ENCODE data around the gene TICRR. TPM values are rescaled to one million over a fixed set of nuclear protein-coding genes. Genes with fewer than 3 reads are reported as not detected.
A peak's percentile ranks its signal among the peaks of the same experiment; 100 is the strongest.
"Not testable (repeated sequence)": the region's sequence is repeated elsewhere in the genome, so short reads cannot be mapped to it uniquely, and the experiment has no call there.

TICRR gene
- total RNA-seq, 1 experiment from 2014 or later: 20.5 TPM

- intact Hi-C loops (cut with micrococcal nuclease; ENCODE audit: unreplicated experiment) (no loop called here), in situ Hi-C loops (cut with HindIII; ENCODE audit: low pct_unique_long_range_greater_than_20kb, low sequenced_read_pairs) (no loop called here)
- BruUV-seq (replicated peaks): no TSS peak
- Histone ChIP-seq H3K4me3 (ENCODE audit: low read depth in 2 of 2, low read length in 2 of 2) (no peak overlapping the region), H3K27me3 (ENCODE audit: control insufficient read depth, insufficient read depth, low read length) (no peaks in the 10 kb centered on the region), H3K4me1 (ENCODE audit: control insufficient read depth, insufficient read depth, low read length) (no peaks in the 10 kb centered on the region), H3K27ac (ENCODE audit: low read length) (no peak overlapping the region), H3K9me3 (ENCODE audit: control insufficient read depth, insufficient read depth, low read depth, low read length) (no peaks in the 10 kb centered on the region), H3K36me3 (ENCODE audit: control insufficient read depth, insufficient read depth, low read length) (no peaks in the 10 kb centered on the region)
- CTCF ChIA-PET: no interaction called here
- POLR2A ChIA-PET: no interaction called here
- ATAC-seq (0 out of 2 replicates have a peak, but pooled peaks have one; percentile 26), DNase-seq (ENCODE audit: low read depth, low spot score) (no peak)
- TF ChIP-seq CTCF (IDR thresholded peaks at IDR 0.05) (no peak), REST (IDR thresholded peaks at IDR 0.05; ENCODE audit: insufficient read depth in 1 of 2, low read depth in 2 of 2, low read length in 1 of 2) (no peak), TCF7L2 (IDR thresholded peaks at IDR 0.05; ENCODE audit: low read depth, low read length) (no peak), SIN3A (IDR thresholded peaks at IDR 0.05; ENCODE audit: borderline replicate concordance, insufficient read depth, low read depth, low read length) (no peak), POLR2AphosphoS5 (IDR thresholded peaks at IDR 0.05; ENCODE audit: low read depth, low read length) (no peak)
Observed at GRCh38 chr15:89543389-89543788, 31.9 kb upstream of the TICRR start.

GRCh38 chr15:89549138-89549537 is 26.1 kb upstream of the TICRR start:
- H3K27ac ChIP-seq (ENCODE audit: low read length); BruUV-seq (replicated peaks); intact Hi-C loops (cut with micrococcal nuclease; ENCODE audit: unreplicated experiment); in situ Hi-C loops (cut with HindIII; ENCODE audit: low pct_unique_long_range_greater_than_20kb, low sequenced_read_pairs); H3K9me3 ChIP-seq (ENCODE audit: control insufficient read depth, insufficient read depth, low read depth, low read length); H3K4me1 ChIP-seq (ENCODE audit: control insufficient read depth, insufficient read depth, low read length); POLR2A ChIA-PET; CTCF ChIA-PET; H3K27me3 ChIP-seq (ENCODE audit: control insufficient read depth, insufficient read depth, low read length); ATAC-seq; DNase-seq (ENCODE audit: low read depth, low spot score); H3K36me3 ChIP-seq (ENCODE audit: control insufficient read depth, insufficient read depth, low read length); H3K4me3 ChIP-seq (ENCODE audit: low read depth in 2 of 2, low read length in 2 of 2): not testable (repeated sequence)

- ATAC-seq (no peak), DNase-seq (ENCODE audit: low read depth, low spot score) (no peak)
- intact Hi-C loops (cut with micrococcal nuclease; ENCODE audit: unreplicated experiment): no loop called here
- in situ Hi-C loops (cut with HindIII; ENCODE audit: low pct_unique_long_range_greater_than_20kb, low sequenced_read_pairs): no loop called here
- H3K27ac ChIP-seq (ENCODE audit: low read length): no peak overlapping the region
- no peak overlapping the region for H3K4me3 ChIP-seq (ENCODE audit: low read depth in 2 of 2, low read length in 2 of 2)
- no peaks in the 10 kb centered on the region for H3K4me1 ChIP-seq (ENCODE audit: control insufficient read depth, insufficient read depth, low read length)
- POLR2A ChIA-PET: no interaction called here
- H3K9me3 ChIP-seq (ENCODE audit: control insufficient read depth, insufficient read depth, low read depth, low read length): no peaks in the 10 kb centered on the region
- H3K36me3 ChIP-seq (ENCODE audit: control insufficient read depth, insufficient read depth, low read length): no peaks in the 10 kb centered on the region
- no TSS peak for BruUV-seq (replicated peaks)
- CTCF ChIA-PET: no interaction called here
- no peak for TF ChIP-seq TCF7L2 (IDR thresholded peaks at IDR 0.05; ENCODE audit: low read depth, low read length)
- TF ChIP-seq SIN3A (IDR thresholded peaks at IDR 0.05; ENCODE audit: borderline replicate concordance, insufficient read depth, low read depth, low read length): no peak
- TF ChIP-seq REST (IDR thresholded peaks at IDR 0.05; ENCODE audit: insufficient read depth in 1 of 2, low read depth in 2 of 2, low read length in 1 of 2): no peak
- TF ChIP-seq POLR2AphosphoS5 (IDR thresholded peaks at IDR 0.05; ENCODE audit: low read depth, low read length): no peak
- no peak for TF ChIP-seq CTCF (IDR thresholded peaks at IDR 0.05)
- H3K27me3 ChIP-seq (ENCODE audit: control insufficient read depth, insufficient read depth, low read length): no peaks in the 10 kb centered on the region
Observed at GRCh38 chr15:89550427-89550826, 24.8 kb upstream of the TICRR start.
